Keratinocyte (primary cell): ENCODE measurements around the gene GRIK4. TPM values are rescaled to one million over a fixed set of nuclear protein-coding genes. Genes with fewer than 3 reads are reported as not detected.

Source experiments
- DNase-seq: peaks from one replicate; pipeline ENCODE4 v3.0.0-alpha.2; 2011; ENCODE audit warnings: low read depth, missing footprints, low spot score
- FAIRE-seq: peaks from 2 replicates; lab custom pipeline; 2011; peaks lifted over from hg19 to GRCh38; lab: Jason Lieb, UNC
- H2AFZ ChIP-seq: 2 replicates; pipeline ENCODE4 v1.6.0; 2012; ENCODE audit warnings: low read length, control low read depth, inconsistent platforms; ENCODE audit not compliant: control insufficient read depth
- H3K27ac ChIP-seq: 2 replicates; pipeline ENCODE4 v1.5.1; 2011; ENCODE audit warnings: low read length; ENCODE audit not compliant: control insufficient read depth, insufficient read depth
- H3K27me3 ChIP-seq: 3 replicates; pipeline ENCODE4 v1.6.0; 2011; ENCODE audit warnings: low read length; ENCODE audit not compliant: control insufficient read depth, insufficient read depth; ENCODE audit errors: extremely low read depth
- H3K36me3 ChIP-seq, 2 experiments: 2 replicates in 1 of 2; 3 replicates in 1 of 2; pipeline ENCODE4 v1.5.1; 2011; ENCODE audit warnings: low read length in 2 of 2, mild to moderate bottlenecking in 1 of 2; ENCODE audit not compliant: control insufficient read depth in 2 of 2, insufficient read depth in 2 of 2; ENCODE audit errors: extremely low read depth in 1 of 2
- H3K4me1 ChIP-seq: 3 replicates; pipeline ENCODE4 v1.5.1; 2011; ENCODE audit warnings: low read length; ENCODE audit not compliant: control insufficient read depth, insufficient read depth; ENCODE audit errors: extremely low read depth
- H3K4me2 ChIP-seq: 3 replicates; pipeline ENCODE4 v1.6.0; 2011; ENCODE audit warnings: low read depth, low read length; ENCODE audit not compliant: control insufficient read depth, insufficient read depth; ENCODE audit errors: extremely low read depth
- H3K4me3 ChIP-seq, 3 experiments: fragments of 200-600 bp in 1 of 3; sonication (generic) in 1 of 3; 2 replicates in 2 of 3; 3 replicates in 1 of 3; pipeline ENCODE4 v1.5.1; 2011 to 2016; ENCODE audit warnings: low read length in 3 of 3, mild to moderate bottlenecking in 3 of 3, control low read depth in 2 of 3, inconsistent platforms in 1 of 3, low read depth in 1 of 3, mixed read lengths in 1 of 3, mixed run types in 1 of 3, moderate library complexity in 1 of 3; ENCODE audit not compliant: control insufficient read depth in 2 of 3, insufficient read depth in 2 of 3; ENCODE audit errors: extremely low read depth in 1 of 3
- H3K79me2 ChIP-seq: 2 replicates; pipeline ENCODE4 v1.6.0; 2012; ENCODE audit warnings: low read length; ENCODE audit not compliant: control insufficient read depth, insufficient read depth
- H3K9ac ChIP-seq: 3 replicates; pipeline ENCODE4 v1.6.0; 2011; ENCODE audit warnings: low read length; ENCODE audit not compliant: control insufficient read depth, insufficient read depth; ENCODE audit errors: extremely low read depth
- H3K9me1 ChIP-seq: 3 replicates; pipeline ENCODE4 v1.6.0; 2011; ENCODE audit warnings: low read length; ENCODE audit not compliant: control insufficient read depth, insufficient read depth; ENCODE audit errors: extremely low read depth
- H3K9me3 ChIP-seq: 2 replicates; pipeline ENCODE4 v1.5.1; 2012; ENCODE audit warnings: low read depth, low read length; ENCODE audit not compliant: control insufficient read depth
- H4K20me1 ChIP-seq: 3 replicates; pipeline ENCODE4 v1.6.0; 2011; ENCODE audit warnings: low read length; ENCODE audit not compliant: control insufficient read depth, insufficient read depth; ENCODE audit errors: extremely low read depth
- CTCF ChIP-seq, 3 experiments: IDR thresholded peaks in 1 of 3; conservative IDR thresholded peaks in 1 of 3; optimal IDR thresholded peaks in 1 of 3; 2 replicates in 2 of 3; 3 replicates in 1 of 3; pipeline versions ENCODE3 to v1.5.1; 2011; ENCODE audit warnings: low read length in 3 of 3, mild to moderate bottlenecking in 3 of 3, moderate library complexity in 2 of 3, control low read depth in 1 of 3, inconsistent platforms in 1 of 3; ENCODE audit not compliant: insufficient read depth in 2 of 3; ENCODE audit errors: extremely low read depth in 1 of 3
- EZH2 ChIP-seq: IDR thresholded peaks from one replicate; pipeline ENCODE4 v1.6.1; 2012; ENCODE audit warnings: inconsistent platforms, mild to moderate bottlenecking, low read length, moderate library complexity
- dilution Hi-C: fragments of 300-500 bp; cut with MboI; formaldehyde crosslinking; loops from one replicate; pipeline ENCODE4 v1.7.0; 2020; ENCODE audit warnings: low sequenced_read_pairs; ENCODE audit not compliant: extremely low pct_ligation_motif_present
- polyA plus RNA-seq, 5 experiments: library from polyadenylated mRNA; depleted of rRNA in 3 of 5; stranded (reverse) in 3 of 5; stranded (forward) in 1 of 5; unstranded in 1 of 5; fragments of >200 nt; gene quantifications; 1 replicate in 1 of 5; 2 replicates in 3 of 5; 3 replicates in 1 of 5; pipeline versions ENCODE4 v1.2.1 to v1.2.3, GENCODE V29; 2011 to 2012; ENCODE audit warnings: missing spikeins in 2 of 5, low read depth in 1 of 5, low replicate concordance in 1 of 5

The GRIK4 gene
- polyA plus RNA-seq, 1 donor (not counting 4 experiments of a cell fraction or from before 2014, with no cell fraction given) = not detected

DNA sequence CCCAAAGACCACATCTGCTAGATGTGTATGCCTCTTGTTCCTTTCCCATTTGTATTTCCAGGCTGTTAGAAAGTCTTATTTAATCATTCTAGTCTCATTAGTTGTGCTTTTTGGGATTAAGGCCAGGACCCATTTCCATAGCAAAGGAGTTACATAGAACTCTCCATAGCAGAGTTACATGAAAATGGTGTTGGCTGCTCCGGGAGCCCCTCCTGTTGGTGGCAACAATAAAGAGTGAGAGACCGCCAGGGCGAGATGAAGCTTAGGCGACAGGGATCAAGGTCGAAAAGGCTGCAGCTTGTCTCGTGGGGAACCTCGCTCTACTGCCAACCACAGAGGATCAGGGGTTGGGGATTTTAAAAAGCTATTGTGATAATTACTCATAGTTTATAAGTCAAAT, 58.3 kb downstream of the GRIK4 start:
- H3K27ac ChIP-seq = no peak overlapping the region
- no peak overlapping the region for H2AFZ ChIP-seq
- H3K79me2 ChIP-seq = no peaks in the 10 kb centered on the region
- dilution Hi-C loops = no loop called here
- H4K20me1 ChIP-seq = no peaks in the 10 kb centered on the region
- peaks cover 4% of the 10 kb centered on the region for H3K27me3 ChIP-seq
- TF ChIP-seq CTCF (optimal IDR thresholded peaks at IDR 0.05 in 1 of 3, IDR thresholded peaks at IDR 0.05 in 1 of 3, conservative IDR thresholded peaks at IDR 0.05 in 1 of 3; ENCODE audit: extremely low read depth in 1 of 3, insufficient read depth in 2 of 3, low read length in 3 of 3) (no peak), EZH2 (no peak)
- no peak overlapping the region for H3K4me3 ChIP-seq
- H3K9me3 ChIP-seq = no peaks in the 10 kb centered on the region
- H3K4me2 ChIP-seq = no peak overlapping the region
- H3K4me1 ChIP-seq = peaks cover 15% of the 10 kb centered on the region
- no peaks in the 10 kb centered on the region for H3K9me1 ChIP-seq
- FAIRE-seq (no peak), DNase-seq (no peak)
- H3K36me3 ChIP-seq = no peaks in the 10 kb centered on the region
- no peak overlapping the region for H3K9ac ChIP-seq

- DNase-seq (no peak), FAIRE-seq (no peak)
- Histone ChIP-seq H3K4me1 (no peaks in the 10 kb centered on the region), H3K9me1 (no peaks in the 10 kb centered on the region), H3K27me3 (no peaks in the 10 kb centered on the region), H3K36me3 (no peaks in the 10 kb centered on the region), H3K9ac (no peak overlapping the region), H3K27ac (no peak overlapping the region), H3K4me2 (no peak overlapping the region), H4K20me1 (no peaks in the 10 kb centered on the region), H2AFZ (no peak overlapping the region), H3K9me3 (no peaks in the 10 kb centered on the region), H3K4me3 (no peak overlapping the region), H3K79me2 (no peaks in the 10 kb centered on the region)
- dilution Hi-C loops = no loop called here
- no peak for TF ChIP-seq EZH2
- no peak for TF ChIP-seq CTCF (optimal IDR thresholded peaks at IDR 0.05 in 1 of 3, IDR thresholded peaks at IDR 0.05 in 1 of 3, conservative IDR thresholded peaks at IDR 0.05 in 1 of 3; ENCODE audit: extremely low read depth in 1 of 3, insufficient read depth in 2 of 3, low read length in 3 of 3)
Observed at GRCh38 chr11:120571476-120571875, 59.9 kb downstream of the GRIK4 start.
